Articular chondrocyte of knee joint (primary cell): Measurements from ENCODE around the gene TIMM23. TPM values are rescaled to one million over a fixed set of nuclear protein-coding genes. Genes with fewer than 3 reads are reported as not detected.

Experiments used
- small RNA-seq: library from RNA; depleted of rRNA; stranded (forward); fragments of <200 nt; gene quantifications from one replicate; pipeline ENCODE3, GENCODE V24; 2012
- total RNA-seq: library from RNA; depleted of rRNA; stranded (reverse); fragments of >200 nt; gene quantifications from 2 replicates; pipeline ENCODE4 v1.2.3, GENCODE V29; 2012

Gene TIMM23, protein sequence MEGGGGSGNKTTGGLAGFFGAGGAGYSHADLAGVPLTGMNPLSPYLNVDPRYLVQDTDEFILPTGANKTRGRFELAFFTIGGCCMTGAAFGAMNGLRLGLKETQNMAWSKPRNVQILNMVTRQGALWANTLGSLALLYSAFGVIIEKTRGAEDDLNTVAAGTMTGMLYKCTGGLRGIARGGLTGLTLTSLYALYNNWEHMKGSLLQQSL
- 80.9 TPM in 2 replicates for total RNA-seq

DNA sequence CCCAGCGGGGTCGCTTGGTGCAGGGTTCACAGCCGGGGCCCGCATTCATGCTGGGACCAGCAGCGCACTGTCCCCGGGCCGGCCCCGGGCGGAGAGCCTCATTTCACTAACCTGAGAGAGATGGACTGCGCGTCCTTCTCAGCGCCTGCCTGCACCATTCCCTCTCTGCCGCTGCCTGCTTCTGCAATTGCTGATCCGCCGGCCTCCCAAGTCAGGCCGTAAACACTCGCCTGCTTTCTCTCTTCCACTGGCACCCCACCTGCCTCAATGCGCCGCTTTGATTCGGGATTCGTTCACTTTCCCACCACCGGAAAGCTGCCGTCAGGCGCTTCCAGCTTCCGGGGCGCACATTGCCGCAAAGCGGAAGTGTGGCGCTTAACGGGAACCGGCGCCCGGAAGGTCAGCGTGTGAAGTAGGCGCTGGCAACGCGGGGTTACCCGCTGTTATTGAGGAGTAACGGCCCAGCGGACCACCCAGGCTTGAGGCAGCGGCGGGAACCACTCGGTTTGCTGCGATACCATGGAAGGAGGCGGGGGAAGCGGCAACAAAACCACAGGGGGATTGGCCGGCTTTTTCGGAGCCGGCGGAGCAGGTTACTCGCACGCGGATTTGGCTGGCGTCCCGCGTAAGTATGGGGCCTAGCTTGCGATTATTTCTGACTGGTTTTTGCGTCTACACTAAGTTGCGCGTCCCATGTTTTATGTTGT lies at the start of gene TIMM23:
TIMM23 (plus strand) TSS at position 384 of the 707 bp plus-strand sequence; CDS start at position 520, 136 bp downstream.

DNA sequence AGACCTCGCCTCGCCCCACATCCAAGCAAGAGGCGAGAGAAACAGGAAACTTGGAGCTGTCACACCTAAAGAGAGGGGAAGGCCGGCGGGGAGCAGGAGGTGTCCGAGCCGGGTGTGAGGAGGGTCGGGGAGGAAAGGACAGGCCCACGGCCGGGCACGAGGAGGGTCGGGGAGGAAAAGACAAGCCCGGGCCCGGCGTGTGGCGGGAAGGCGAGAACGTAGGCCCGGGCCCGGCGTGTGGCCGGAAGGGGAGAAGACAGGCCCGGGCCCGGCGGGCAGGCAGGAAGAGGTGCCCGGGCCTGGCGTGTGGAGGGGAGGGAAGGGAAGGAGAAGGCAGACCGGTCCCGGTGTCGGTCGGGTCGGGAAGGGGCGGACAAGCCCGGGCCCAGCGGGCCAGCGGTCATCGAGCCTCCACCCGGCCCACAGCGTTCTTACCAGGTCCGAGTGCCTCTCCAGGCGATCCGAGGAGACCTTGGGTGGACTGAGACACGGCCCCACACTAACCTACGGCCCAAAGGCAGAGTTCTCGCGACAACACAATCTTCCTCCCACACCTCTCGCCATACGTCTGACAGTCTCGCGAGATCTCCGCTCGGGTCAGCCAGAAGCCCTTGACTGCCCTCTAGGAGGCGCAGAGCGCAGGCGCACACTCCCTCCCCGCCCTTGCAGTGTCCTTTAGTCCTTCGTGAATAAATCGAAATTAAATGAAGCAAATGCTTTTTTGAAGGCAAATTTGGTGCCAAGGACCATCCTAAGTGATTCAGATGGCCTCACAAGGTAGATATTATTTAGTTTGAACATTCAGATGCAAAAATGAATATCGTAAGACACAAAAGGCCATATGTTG lies 58.0 kb downstream of the TIMM23 start, which contains the start of gene NCOA4:
NCOA4 (minus strand) TSS at position 533 of the 847 bp plus-strand sequence. CDS start 13,943 bp downstream, outside the sequence.

DNA sequence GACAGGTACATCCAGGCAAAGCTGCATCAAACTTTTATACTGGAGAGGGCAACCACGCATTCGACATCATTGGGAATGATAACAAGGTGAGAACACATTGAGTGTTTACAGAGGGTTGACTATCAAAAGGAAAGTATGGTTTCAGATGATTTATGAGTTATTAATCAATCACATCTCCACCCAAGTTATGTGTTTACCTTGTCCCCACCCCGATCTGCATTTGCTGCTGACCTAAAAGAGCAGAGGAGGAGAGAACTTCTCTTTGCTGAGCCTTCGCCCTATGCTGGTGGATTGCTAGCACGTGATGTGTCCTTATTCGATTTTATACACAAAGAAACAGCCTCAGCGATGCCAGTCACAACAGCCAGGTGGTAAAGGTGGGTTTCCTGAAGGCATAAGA lies 74.0 kb downstream of the TIMM23 start, which contains the start of gene MSMB:
MSMB (minus strand) TSS at position 9 of the 400 bp plus-strand sequence. CDS start 32 bp downstream, outside the sequence.

Small RNA genes lying within 50 kb of the gene (small RNA-seq; reads per million reads assigned to genes)
- not detected for gene SNORA74C-1

Other genes with a start within 250 kb of the TIMM23 start
- gene WASHC2C, start 245.2 kb upstream of the TIMM23 start, total RNA-seq = 44.2 and 48.0 TPM in 2 replicates
- gene AGAP4, start 125.0 kb upstream of the TIMM23 start, total RNA-seq = 4.3 and 4.7 TPM in 2 replicates
- gene NCOA4, start 58.1 kb downstream of the TIMM23 start, total RNA-seq = 266 and 272 TPM in 2 replicates
- gene MSMB, start 73.8 kb downstream of the TIMM23 start, total RNA-seq = not detected in 2 replicates